ENCODE results near the gene FNDC3A.

GRCh38 chr13:49000247-49000646 lies 24.5 kb downstream of the FNDC3A start:
- TF ChIP-seq GABPA (IDR thresholded peaks at IDR 0.05; ENCODE audit: low read depth) (no peak), CTCF (IDR thresholded peaks at IDR 0.05; ENCODE audit: insufficient read depth, low read length) (no peak), REST (IDR thresholded peaks at IDR 0.05; ENCODE audit: insufficient replicate concordance, low read depth) (no peak), POLR2AphosphoS5 (IDR thresholded peaks at IDR 0.05; ENCODE audit: low read depth) (no peak)

All from HL-60 (cell line).